Neural cell (in vitro differentiated cells): ENCODE measurements around the gene ARL2BP. TPM values are rescaled to one million over a fixed set of nuclear protein-coding genes. Genes with fewer than 3 reads are reported as not detected.
"Not testable (repeated sequence)": the region's sequence is repeated elsewhere in the genome, so short reads cannot be mapped to it uniquely, and the experiment has no call there.

Experiments
- H2AFZ ChIP-seq: fragments of 200-600, 300-800 bp; sonication (generic), shearing (Covaris generic); 2 replicates; pipeline ENCODE4 v1.6.0; 2014; ENCODE audit warnings: low read depth, mild to moderate bottlenecking, antibody characterized with exemption, low read length, moderate library complexity
- H3F3A ChIP-seq: fragments of 200-600 bp; shearing (Covaris generic); 2 replicates; pipeline ENCODE4 v1.6.1; 2016; ENCODE audit warnings: mild to moderate bottlenecking, moderate library complexity, mixed read lengths, antibody characterized with exemption, low read length; ENCODE audit not compliant: insufficient read depth, poor library complexity, severe bottlenecking
- H3K27ac ChIP-seq: fragments of 200-600, 300-800 bp; sonication (generic), shearing (Covaris generic); 2 replicates; pipeline ENCODE4 v1.5.1; 2014; ENCODE audit warnings: mild to moderate bottlenecking, low read length, moderate library complexity
- H3K27me3 ChIP-seq: fragments of 300-800, 200-600 bp; sonication (generic), shearing (Covaris generic); 2 replicates; pipeline ENCODE4 v1.6.0; 2014; ENCODE audit warnings: mild to moderate bottlenecking, low read depth, low read length, moderate library complexity; ENCODE audit not compliant: insufficient read depth
- H3K36me3 ChIP-seq: fragments of 300-800, 200-600 bp; sonication (generic), shearing (Covaris generic); 2 replicates; pipeline ENCODE4 v1.5.1; 2014; ENCODE audit warnings: mild to moderate bottlenecking, antibody characterized with exemption, low read length, moderate library complexity; ENCODE audit not compliant: insufficient read depth
- H3K4me2 ChIP-seq: fragments of 300-800, 200-600 bp; sonication (generic), shearing (Covaris generic); 2 replicates; pipeline ENCODE4 v1.6.0; 2014; ENCODE audit warnings: mild to moderate bottlenecking, low read length
- H3K4me3 ChIP-seq: fragments of 300-800, 200-600 bp; sonication (generic), shearing (Covaris generic); 2 replicates; pipeline ENCODE4 v1.5.1; 2014; ENCODE audit warnings: mild to moderate bottlenecking, low read length, moderate library complexity
- H3K79me2 ChIP-seq: fragments of 200-600 bp; shearing (Covaris generic); replicated peaks from 2 replicates; pipeline ENCODE4 v1.6.0; 2014; ENCODE audit warnings: mild to moderate bottlenecking, low read length, moderate library complexity; ENCODE audit not compliant: insufficient read depth
- H3K9ac ChIP-seq: fragments of 300-800, 200-600 bp; sonication (generic), shearing (Covaris generic); 2 replicates; pipeline ENCODE4 v1.6.1; 2016; ENCODE audit warnings: mild to moderate bottlenecking, low read length, mixed read lengths
- H3K9me2 ChIP-seq: fragments of 200-600 bp; shearing (Covaris generic); 2 replicates; pipeline ENCODE4 v1.6.1; 2016; ENCODE audit warnings: mild to moderate bottlenecking, low read length, mixed read lengths; ENCODE audit not compliant: insufficient read depth
- H3K9me3 ChIP-seq: fragments of 200-600, 300-800 bp; sonication (generic), shearing (Covaris generic); 2 replicates; pipeline ENCODE4 v1.6.1; 2016; ENCODE audit warnings: mild to moderate bottlenecking, mixed run types, low read length, moderate library complexity, mixed read lengths
- H4K20me1 ChIP-seq: fragments of 200-600 bp; shearing (Covaris generic); 2 replicates; pipeline ENCODE4 v1.6.1; 2016; ENCODE audit warnings: mild to moderate bottlenecking, mixed run types; ENCODE audit not compliant: insufficient read depth
- EP300 ChIP-seq: fragments of 450-650 bp; conservative IDR thresholded peaks from 2 replicates; pipeline ENCODE4 v1.6.1; 2014; ENCODE audit warnings: antibody characterized with exemption, mild to moderate bottlenecking, moderate library complexity; ENCODE audit not compliant: poor library complexity, severe bottlenecking
- EZH2 ChIP-seq: fragments of 200-600, 300-800 bp; shearing (Covaris generic), sonication (generic); IDR thresholded peaks from 2 replicates; pipeline ENCODE4 v1.6.1; 2014; ENCODE audit warnings: antibody characterized with exemption, low read length, borderline replicate concordance, mild to moderate bottlenecking; ENCODE audit not compliant: insufficient read depth, poor library complexity, severe bottlenecking
- MXI1 ChIP-seq: fragments of 450-650 bp; conservative IDR thresholded peaks from 2 replicates; pipeline ENCODE4 v1.6.1; 2014; ENCODE audit warnings: antibody characterized with exemption, mild to moderate bottlenecking; ENCODE audit not compliant: poor library complexity, severe bottlenecking
- POLR2AphosphoS5 ChIP-seq: IDR thresholded peaks from 2 replicates; pipeline ENCODE4 v1.6.1; 2012
- RAD21 ChIP-seq: fragments of 450-650 bp; conservative IDR thresholded peaks from 2 replicates; pipeline ENCODE4 v1.6.1; 2014; ENCODE audit warnings: antibody characterized with exemption, mild to moderate bottlenecking, moderate library complexity
- SMC3 ChIP-seq: fragments of 450-650 bp; conservative IDR thresholded peaks from 2 replicates; pipeline ENCODE4 v1.6.1; 2014; ENCODE audit warnings: antibody characterized with exemption, mild to moderate bottlenecking, moderate library complexity; ENCODE audit not compliant: poor library complexity
- TAF1 ChIP-seq: IDR thresholded peaks from 2 replicates; pipeline ENCODE4 v1.6.1; 2012; ENCODE audit warnings: low read depth
- polyA plus RNA-seq: library from polyadenylated mRNA; depleted of rRNA; stranded (reverse); fragments of >200 nt; gene quantifications from 2 replicates; pipeline ENCODE4 v1.2.3, GENCODE V29; 2014
- TF ChIP-seq, protein P1 (sequence below): fragments of 450-650 bp; IDR thresholded peaks from 2 replicates; pipeline ENCODE4 v1.5.1; 2014; ENCODE audit warnings: antibody characterized with exemption, mild to moderate bottlenecking, moderate library complexity; ENCODE audit not compliant: poor library complexity, severe bottlenecking
- TF ChIP-seq, protein P2 (sequence below): IDR thresholded peaks from 2 replicates; pipeline ENCODE4 v1.6.1; 2012; ENCODE audit warnings: borderline replicate concordance

Gene ARL2BP
- polyA plus RNA-seq, 1 donor from 2014 or later = 153 TPM

DNA sequence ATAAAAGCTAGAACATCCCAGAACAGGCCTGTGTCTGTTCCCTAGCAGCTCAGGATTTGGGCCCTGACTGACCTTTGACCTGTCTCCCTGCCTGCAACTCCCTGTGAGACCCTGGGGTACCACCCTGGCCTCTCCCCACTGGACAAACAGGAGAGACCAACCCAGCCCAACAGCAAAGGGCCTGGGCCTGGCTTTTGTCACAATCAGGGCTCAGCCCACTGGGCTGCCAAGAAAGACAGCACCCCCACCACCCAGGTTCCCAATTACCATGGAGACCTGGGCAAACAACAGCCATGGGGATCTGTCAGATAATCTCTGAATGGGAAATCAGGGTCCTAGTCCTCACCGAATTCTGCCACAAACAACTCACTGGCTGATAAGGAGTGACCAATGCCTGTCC, 28.3 kb downstream of the ARL2BP start:
- Histone ChIP-seq H3K9me2 (no peaks in the 10 kb centered on the region), H3K4me2 (no peak overlapping the region), H2AFZ (no peak overlapping the region), H3K36me3 (no peaks in the 10 kb centered on the region), H3K27ac (no peak overlapping the region), H3F3A (no peaks in the 10 kb centered on the region), H3K9me3 (no peaks in the 10 kb centered on the region), H4K20me1 (no peaks in the 10 kb centered on the region), H3K79me2 (no peaks in the 10 kb centered on the region), H3K9ac (no peak overlapping the region), H3K27me3 (no peaks in the 10 kb centered on the region), H3K4me3 (no peak overlapping the region)
- TF ChIP-seq, protein P1, sequence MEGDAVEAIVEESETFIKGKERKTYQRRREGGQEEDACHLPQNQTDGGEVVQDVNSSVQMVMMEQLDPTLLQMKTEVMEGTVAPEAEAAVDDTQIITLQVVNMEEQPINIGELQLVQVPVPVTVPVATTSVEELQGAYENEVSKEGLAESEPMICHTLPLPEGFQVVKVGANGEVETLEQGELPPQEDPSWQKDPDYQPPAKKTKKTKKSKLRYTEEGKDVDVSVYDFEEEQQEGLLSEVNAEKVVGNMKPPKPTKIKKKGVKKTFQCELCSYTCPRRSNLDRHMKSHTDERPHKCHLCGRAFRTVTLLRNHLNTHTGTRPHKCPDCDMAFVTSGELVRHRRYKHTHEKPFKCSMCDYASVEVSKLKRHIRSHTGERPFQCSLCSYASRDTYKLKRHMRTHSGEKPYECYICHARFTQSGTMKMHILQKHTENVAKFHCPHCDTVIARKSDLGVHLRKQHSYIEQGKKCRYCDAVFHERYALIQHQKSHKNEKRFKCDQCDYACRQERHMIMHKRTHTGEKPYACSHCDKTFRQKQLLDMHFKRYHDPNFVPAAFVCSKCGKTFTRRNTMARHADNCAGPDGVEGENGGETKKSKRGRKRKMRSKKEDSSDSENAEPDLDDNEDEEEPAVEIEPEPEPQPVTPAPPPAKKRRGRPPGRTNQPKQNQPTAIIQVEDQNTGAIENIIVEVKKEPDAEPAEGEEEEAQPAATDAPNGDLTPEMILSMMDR = no peak
- TF ChIP-seq RAD21 (no peak), POLR2AphosphoS5 (no peak), SMC3 (no peak), EZH2 (no peak), MXI1 (no peak), EP300 (no peak), TAF1 (no peak)
- TF ChIP-seq, protein P2, sequence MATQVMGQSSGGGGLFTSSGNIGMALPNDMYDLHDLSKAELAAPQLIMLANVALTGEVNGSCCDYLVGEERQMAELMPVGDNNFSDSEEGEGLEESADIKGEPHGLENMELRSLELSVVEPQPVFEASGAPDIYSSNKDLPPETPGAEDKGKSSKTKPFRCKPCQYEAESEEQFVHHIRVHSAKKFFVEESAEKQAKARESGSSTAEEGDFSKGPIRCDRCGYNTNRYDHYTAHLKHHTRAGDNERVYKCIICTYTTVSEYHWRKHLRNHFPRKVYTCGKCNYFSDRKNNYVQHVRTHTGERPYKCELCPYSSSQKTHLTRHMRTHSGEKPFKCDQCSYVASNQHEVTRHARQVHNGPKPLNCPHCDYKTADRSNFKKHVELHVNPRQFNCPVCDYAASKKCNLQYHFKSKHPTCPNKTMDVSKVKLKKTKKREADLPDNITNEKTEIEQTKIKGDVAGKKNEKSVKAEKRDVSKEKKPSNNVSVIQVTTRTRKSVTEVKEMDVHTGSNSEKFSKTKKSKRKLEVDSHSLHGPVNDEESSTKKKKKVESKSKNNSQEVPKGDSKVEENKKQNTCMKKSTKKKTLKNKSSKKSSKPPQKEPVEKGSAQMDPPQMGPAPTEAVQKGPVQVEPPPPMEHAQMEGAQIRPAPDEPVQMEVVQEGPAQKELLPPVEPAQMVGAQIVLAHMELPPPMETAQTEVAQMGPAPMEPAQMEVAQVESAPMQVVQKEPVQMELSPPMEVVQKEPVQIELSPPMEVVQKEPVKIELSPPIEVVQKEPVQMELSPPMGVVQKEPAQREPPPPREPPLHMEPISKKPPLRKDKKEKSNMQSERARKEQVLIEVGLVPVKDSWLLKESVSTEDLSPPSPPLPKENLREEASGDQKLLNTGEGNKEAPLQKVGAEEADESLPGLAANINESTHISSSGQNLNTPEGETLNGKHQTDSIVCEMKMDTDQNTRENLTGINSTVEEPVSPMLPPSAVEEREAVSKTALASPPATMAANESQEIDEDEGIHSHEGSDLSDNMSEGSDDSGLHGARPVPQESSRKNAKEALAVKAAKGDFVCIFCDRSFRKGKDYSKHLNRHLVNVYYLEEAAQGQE = no peak

DNA sequence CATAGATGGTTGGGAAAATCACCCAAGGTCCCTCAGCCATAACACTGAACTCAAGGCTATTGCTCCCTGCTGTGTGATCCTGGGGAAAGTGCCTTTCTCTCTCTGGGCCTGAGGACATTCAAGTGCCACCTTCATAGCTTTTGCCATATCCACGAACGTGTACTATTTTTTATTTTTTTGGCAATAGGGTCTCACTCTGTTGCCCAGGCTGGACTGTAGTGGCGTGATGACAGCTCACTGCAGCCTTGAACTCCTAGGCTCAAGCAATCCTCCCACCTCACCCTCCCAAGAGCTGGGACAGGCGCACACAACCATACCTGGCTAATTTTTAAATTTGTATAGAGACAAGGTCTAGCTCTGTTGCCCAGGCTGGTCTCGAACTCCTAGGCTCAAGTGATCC, 28.8 kb downstream of the ARL2BP start:
- H3K9ac ChIP-seq = no peak overlapping the region
- H3K27ac ChIP-seq = no peak overlapping the region
- no peaks in the 10 kb centered on the region for H3K36me3 ChIP-seq
- no peaks in the 10 kb centered on the region for H3K79me2 ChIP-seq
- H3K27me3 ChIP-seq = no peaks in the 10 kb centered on the region
- no peaks in the 10 kb centered on the region for H3K9me3 ChIP-seq
- H2AFZ ChIP-seq = no peak overlapping the region
- no peaks in the 10 kb centered on the region for H4K20me1 ChIP-seq
- H3K4me3 ChIP-seq = no peak overlapping the region
- no peaks in the 10 kb centered on the region for H3F3A ChIP-seq
- H3K4me2 ChIP-seq = no peak overlapping the region
- TF ChIP-seq MXI1 = no peak
- no peak for TF ChIP-seq SMC3
- no peak for TF ChIP-seq POLR2AphosphoS5
- H3K9me2 ChIP-seq = no peaks in the 10 kb centered on the region

DNA sequence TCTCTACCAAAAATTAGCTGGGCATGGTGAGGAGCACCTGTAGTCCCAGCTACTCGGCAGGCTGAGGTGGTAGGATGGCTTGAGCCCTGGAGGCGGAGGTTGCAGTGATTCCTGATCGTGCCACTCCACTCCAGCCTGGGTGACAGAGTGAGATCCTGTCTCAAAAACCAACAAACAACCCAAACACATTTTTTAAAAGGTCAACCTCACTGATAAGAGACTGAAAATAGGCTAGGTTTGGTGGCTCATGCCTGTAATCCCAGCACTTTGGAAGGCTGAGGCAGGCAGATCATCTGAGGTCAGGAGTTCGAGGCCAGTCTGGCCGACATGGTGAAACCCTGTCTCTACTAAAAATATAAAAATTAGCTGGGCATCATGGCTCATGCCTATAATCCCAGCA, 30.9 kb downstream of the ARL2BP start:
- H2AFZ ChIP-seq = not testable (repeated sequence)

More for the DNA sequence above, 30.9 kb downstream of the ARL2BP start:
- not testable (repeated sequence) for H3K4me3 ChIP-seq, H3K36me3 ChIP-seq, H3K4me2 ChIP-seq, H3K9ac ChIP-seq, H3K27ac ChIP-seq, H3F3A ChIP-seq, H4K20me1 ChIP-seq, H3K9me2 ChIP-seq, H3K27me3 ChIP-seq, H3K79me2 ChIP-seq, H3K9me3 ChIP-seq
